Mesenchymal stem cell (in vitro differentiated cells and primary cell): Measurements from ENCODE around the gene DNAH14.
"Not testable (repeated sequence)": the region's sequence is repeated elsewhere in the genome, so short reads cannot be mapped to it uniquely, and the experiment has no call there.

ENCODE experiments used
- DNase-seq: peaks from one replicate; pipeline ENCODE4 v3.0.0-alpha.2; 2013
- H2AFZ ChIP-seq: one replicate; pipeline ENCODE4 v1.6.1; 2013; ENCODE audit warnings: low read depth, mild to moderate bottlenecking, control low read depth, inconsistent platforms, low read length, moderate library complexity
- H2AK5ac ChIP-seq: 2 replicates; pipeline ENCODE4 v1.6.1; 2013; ENCODE audit warnings: low read length, moderate library complexity, mild to moderate bottlenecking, inconsistent platforms; ENCODE audit not compliant: severe bottlenecking
- H2BK120ac ChIP-seq: one replicate; pipeline ENCODE4 v1.6.1; 2013; ENCODE audit warnings: low read depth, mild to moderate bottlenecking, inconsistent platforms, low read length, moderate library complexity
- H2BK12ac ChIP-seq, 2 experiments: one replicate each; pipeline ENCODE4 v1.6.1; 2013; ENCODE audit warnings: inconsistent platforms in 2 of 2, low read length in 2 of 2, mild to moderate bottlenecking in 2 of 2, moderate library complexity in 2 of 2, control low read depth in 1 of 2
- H2BK15ac ChIP-seq: one replicate; pipeline ENCODE4 v1.6.1; 2013; ENCODE audit warnings: mild to moderate bottlenecking, low read depth, inconsistent platforms; ENCODE audit not compliant: poor library complexity, severe bottlenecking
- H2BK5ac ChIP-seq: 2 replicates; pipeline ENCODE4 v1.6.1; 2013; ENCODE audit warnings: low read depth, mild to moderate bottlenecking, low read length, control low read depth, inconsistent platforms; ENCODE audit not compliant: poor library complexity, severe bottlenecking
- H3K14ac ChIP-seq, 2 experiments: one replicate each; pipeline ENCODE4 v1.6.1; 2013; ENCODE audit warnings: inconsistent platforms in 2 of 2, low read length in 2 of 2, control low read depth in 1 of 2, mild to moderate bottlenecking in 1 of 2, moderate library complexity in 1 of 2
- H3K18ac ChIP-seq, 2 experiments: one replicate each; pipeline ENCODE4 v1.6.1; 2013; ENCODE audit warnings: inconsistent platforms in 2 of 2, low read length in 2 of 2, control low read depth in 1 of 2, low read depth in 1 of 2, mild to moderate bottlenecking in 1 of 2
- H3K23ac ChIP-seq, 2 experiments: one replicate each; pipeline ENCODE4 v1.6.1; 2013; ENCODE audit warnings: inconsistent platforms in 2 of 2, low read length in 2 of 2, mild to moderate bottlenecking in 2 of 2, moderate library complexity in 2 of 2, control low read depth in 1 of 2
- H3K27ac ChIP-seq: 2 replicates; pipeline ENCODE4 v1.5.1; 2013; ENCODE audit warnings: mild to moderate bottlenecking, moderate library complexity, low read length, control low read depth, inconsistent platforms; ENCODE audit not compliant: poor library complexity, severe bottlenecking
- H3K27me3 ChIP-seq, 2 experiments: 2 replicates each; pipeline versions ENCODE4 v1.6.1 to v1.7.0; 2013; ENCODE audit warnings: low read length in 2 of 2, mild to moderate bottlenecking in 2 of 2, moderate library complexity in 2 of 2, control low read depth in 1 of 2, inconsistent platforms in 1 of 2; ENCODE audit not compliant: control insufficient read depth in 1 of 2, insufficient read depth in 1 of 2
- H3K36me3 ChIP-seq, 2 experiments: 2 replicates each; pipeline versions ENCODE4 v1.6.1 to v1.7.0; 2013; ENCODE audit warnings: low read length in 2 of 2, control low read depth in 1 of 2, inconsistent platforms in 1 of 2, low read depth in 1 of 2, mild to moderate bottlenecking in 1 of 2; ENCODE audit not compliant: insufficient read depth in 2 of 2, control insufficient read depth in 1 of 2
- H3K4ac ChIP-seq, 2 experiments: one replicate each; pipeline ENCODE4 v1.6.1; 2013; ENCODE audit warnings: inconsistent platforms in 2 of 2, low read length in 2 of 2, mild to moderate bottlenecking in 2 of 2, moderate library complexity in 2 of 2, control low read depth in 1 of 2, low read depth in 1 of 2
- H3K4me1 ChIP-seq: 2 replicates; pipeline ENCODE4 v1.6.1; 2013; ENCODE audit warnings: low read depth, low read length, control low read depth; ENCODE audit not compliant: control insufficient read depth, insufficient read depth
- H3K4me2 ChIP-seq: 2 replicates; pipeline ENCODE4 v1.6.1; 2013; ENCODE audit warnings: low read length, mild to moderate bottlenecking, inconsistent platforms; ENCODE audit not compliant: poor library complexity, severe bottlenecking
- H3K4me3 ChIP-seq, 2 experiments: 2 replicates each; pipeline versions ENCODE4 v1.5.1 to v1.7.0; 2013; ENCODE audit warnings: low read length in 2 of 2, mild to moderate bottlenecking in 2 of 2, control low read depth in 1 of 2, low read depth in 1 of 2; ENCODE audit not compliant: insufficient read depth in 1 of 2
- H3K79me1 ChIP-seq: replicated peaks from 2 replicates; pipeline ENCODE4 v1.6.1; 2013; ENCODE audit warnings: mild to moderate bottlenecking, control low read depth, low read length, inconsistent platforms; ENCODE audit not compliant: poor library complexity, severe bottlenecking
- H3K9ac ChIP-seq: 2 replicates; pipeline ENCODE4 v1.7.0; 2013; ENCODE audit warnings: mild to moderate bottlenecking, low read length, moderate library complexity
- H3K9me3 ChIP-seq: 2 replicates; pipeline ENCODE4 v1.7.0; 2013; ENCODE audit warnings: mild to moderate bottlenecking, low read length; ENCODE audit not compliant: control insufficient read depth
- H4K8ac ChIP-seq: one replicate; pipeline ENCODE4 v1.6.1; 2013; ENCODE audit warnings: inconsistent platforms, mild to moderate bottlenecking, low read length, moderate library complexity
- H4K91ac ChIP-seq: one replicate; pipeline ENCODE4 v1.6.1; 2013; ENCODE audit warnings: mild to moderate bottlenecking, low read length, inconsistent platforms
- WGBS: methylation state at CpG from one replicate; pipeline ENCODE4 v1.1.7; 2013; ENCODE audit warnings: mixed read lengths; 5-methylcytosine and 5-hydroxymethylcytosine counted together

The DNAH14 gene

GRCh38 chr1:225021037-225021436 is 91.6 kb downstream of the DNAH14 start:
- no peak overlapping the region for H2AK5ac ChIP-seq
- no peak overlapping the region for H4K8ac ChIP-seq
- H3K14ac ChIP-seq = no peak overlapping the region
- no peak overlapping the region for H2BK120ac ChIP-seq
- H3K4me1 ChIP-seq = no peaks in the 10 kb centered on the region
- no peak overlapping the region for H2BK12ac ChIP-seq
- H3K23ac ChIP-seq = no peak overlapping the region
- H3K18ac ChIP-seq = no peak overlapping the region
- no peaks in the 10 kb centered on the region for H3K27me3 ChIP-seq
- H3K9ac ChIP-seq = no peak overlapping the region
- peaks cover 0 to 5% of the 10 kb centered on the region in 2 experiments for H3K36me3 ChIP-seq
- no peak for DNase-seq
- no peak overlapping the region for H3K4me2 ChIP-seq
- H4K91ac ChIP-seq = no peak overlapping the region
- no peak overlapping the region for H3K27ac ChIP-seq
- no peak overlapping the region for H2BK15ac ChIP-seq
- peaks cover 22% of the 10 kb centered on the region for H3K9me3 ChIP-seq
- no peak overlapping the region for H3K4me3 ChIP-seq
- H3K79me1 ChIP-seq = no peaks in the 10 kb centered on the region
- H2BK5ac ChIP-seq = no peak overlapping the region
- H3K4ac ChIP-seq = no peak overlapping the region
- H2AFZ ChIP-seq = no peak overlapping the region

GRCh38 chr1:225026701-225027100 is 97.2 kb downstream of the DNAH14 start:
- H3K9me3 ChIP-seq = peaks cover 3% of the 10 kb centered on the region
- H3K36me3 ChIP-seq = no peaks in the 10 kb centered on the region
- no peak overlapping the region for H2AK5ac ChIP-seq
- H3K14ac ChIP-seq = no peak overlapping the region
- H2BK120ac ChIP-seq = no peak overlapping the region
- no peak overlapping the region for H4K8ac ChIP-seq
- H3K23ac ChIP-seq = no peak overlapping the region
- no peak overlapping the region for H3K9ac ChIP-seq
- H3K4me2 ChIP-seq = no peak overlapping the region
- no peak overlapping the region for H4K91ac ChIP-seq
- H2BK15ac ChIP-seq = no peak overlapping the region
- H2BK5ac ChIP-seq = no peak overlapping the region
- no peak for DNase-seq
- no peak overlapping the region for H2AFZ ChIP-seq
- no peaks in the 10 kb centered on the region for H3K27me3 ChIP-seq
- H2BK12ac ChIP-seq = no peak overlapping the region
- H3K18ac ChIP-seq = no peak overlapping the region
- no CpG with 5 or more reads among the region's 1 CpG for WGBS
- no peaks in the 10 kb centered on the region for H3K79me1 ChIP-seq
- H3K4me3 ChIP-seq = no peak overlapping the region
- H3K4me1 ChIP-seq = no peaks in the 10 kb centered on the region
- no peak overlapping the region for H3K27ac ChIP-seq
- no peak overlapping the region for H3K4ac ChIP-seq

GRCh38 chr1:225036441-225036840 is 107.0 kb downstream of the DNAH14 start:
- not testable (repeated sequence) for H2BK12ac ChIP-seq, H3K27ac ChIP-seq, H3K9me3 ChIP-seq, H3K4me1 ChIP-seq, H2BK15ac ChIP-seq, H3K14ac ChIP-seq, H4K91ac ChIP-seq, H3K23ac ChIP-seq, H4K8ac ChIP-seq, H2BK5ac ChIP-seq, H3K36me3 ChIP-seq, H3K27me3 ChIP-seq, DNase-seq, H3K9ac ChIP-seq, H3K4me3 ChIP-seq, H3K79me1 ChIP-seq, H3K4me2 ChIP-seq, H2AK5ac ChIP-seq, H3K4ac ChIP-seq, H2AFZ ChIP-seq, H3K18ac ChIP-seq, H2BK120ac ChIP-seq
- no CpG with 5 or more reads among the region's 1 CpG for WGBS

GRCh38 chr1:225042263-225042662 is 112.8 kb downstream of the DNAH14 start:
- Histone ChIP-seq H3K4me3 (no peak overlapping the region), H2BK5ac (no peak overlapping the region), H3K9me3 (peaks cover 3% of the 10 kb centered on the region), H3K27me3 (no peaks in the 10 kb centered on the region), H4K91ac (no peak overlapping the region), H3K9ac (no peak overlapping the region), H2BK12ac (no peak overlapping the region), H3K4ac (no peak overlapping the region), H3K79me1 (no peaks in the 10 kb centered on the region), H3K4me2 (no peak overlapping the region), H2AK5ac (no peak overlapping the region), H3K27ac (no peak overlapping the region), H3K4me1 (no peaks in the 10 kb centered on the region), H3K36me3 (peaks cover 0 to 6% of the 10 kb centered on the region in 2 experiments), H3K14ac (no peak overlapping the region), H4K8ac (no peak overlapping the region), H2AFZ (no peak overlapping the region), H2BK120ac (no peak overlapping the region), H3K23ac (no peak overlapping the region), H2BK15ac (no peak overlapping the region), H3K18ac (no peak overlapping the region)
- no peak for DNase-seq
